ENCODE measurements around the gene TNIP2. TPM values are rescaled to one million over a fixed set of nuclear protein-coding genes. Genes with fewer than 3 reads are reported as not detected.

Gene TNIP2, protein sequence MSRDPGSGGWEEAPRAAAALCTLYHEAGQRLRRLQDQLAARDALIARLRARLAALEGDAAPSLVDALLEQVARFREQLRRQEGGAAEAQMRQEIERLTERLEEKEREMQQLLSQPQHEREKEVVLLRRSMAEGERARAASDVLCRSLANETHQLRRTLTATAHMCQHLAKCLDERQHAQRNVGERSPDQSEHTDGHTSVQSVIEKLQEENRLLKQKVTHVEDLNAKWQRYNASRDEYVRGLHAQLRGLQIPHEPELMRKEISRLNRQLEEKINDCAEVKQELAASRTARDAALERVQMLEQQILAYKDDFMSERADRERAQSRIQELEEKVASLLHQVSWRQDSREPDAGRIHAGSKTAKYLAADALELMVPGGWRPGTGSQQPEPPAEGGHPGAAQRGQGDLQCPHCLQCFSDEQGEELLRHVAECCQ
- 47.1 TPM for polyA plus RNA-seq (2012; ENCODE audit: insufficient read depth, insufficient read length, low read depth)

DNA sequence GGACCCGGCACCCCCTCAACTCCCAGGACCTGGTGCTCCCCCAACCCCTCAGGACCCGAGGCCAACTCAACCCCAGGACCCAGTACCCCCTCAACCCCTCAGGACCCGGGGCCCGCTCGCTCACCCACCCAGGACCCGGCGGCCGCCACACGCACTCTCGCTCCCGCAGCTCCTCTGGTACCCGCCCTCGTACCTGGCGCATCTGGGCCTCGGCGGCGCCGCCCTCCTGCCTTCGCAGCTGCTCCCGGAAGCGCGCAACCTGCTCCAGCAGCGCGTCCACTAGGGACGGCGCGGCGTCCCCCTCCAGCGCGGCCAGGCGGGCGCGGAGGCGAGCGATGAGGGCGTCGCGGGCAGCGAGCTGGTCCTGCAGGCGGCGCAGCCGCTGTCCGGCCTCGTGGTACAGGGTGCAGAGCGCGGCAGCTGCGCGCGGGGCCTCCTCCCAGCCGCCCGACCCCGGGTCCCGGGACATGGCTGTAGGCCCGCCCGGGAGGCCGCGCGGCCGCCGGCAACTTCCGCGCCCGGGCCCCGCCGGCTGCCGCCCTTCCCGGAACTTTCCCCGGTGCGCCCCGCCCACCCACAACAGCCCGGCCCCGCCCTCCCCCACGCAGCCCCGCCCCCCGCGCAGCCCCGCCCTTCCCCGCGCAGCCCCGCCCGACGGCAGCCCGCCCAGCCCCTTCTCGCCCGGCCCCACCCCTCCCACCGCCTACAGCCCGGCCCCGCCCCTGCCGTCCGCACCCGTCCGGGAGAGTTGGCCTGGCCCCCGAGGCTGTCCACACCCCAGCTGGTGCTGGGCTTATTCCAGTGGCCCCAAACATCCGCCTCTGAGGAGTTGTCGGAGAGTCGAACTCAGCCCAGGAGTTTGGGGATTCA lies at the start of gene TNIP2:
Gene TNIP2 (minus strand): TSS at position 516 of the 870 bp plus-strand sequence. CDS start 47 bp downstream, at position 469.
- Histone ChIP-seq H3K4me3 (ENCODE audit: low read depth, low read length) (peak within 1 kb of the TSS; percentile 74), H3K27me3 (no peaks in the 10 kb centered on the region), H3K9me3 (no peaks in the 10 kb centered on the region), H3K36me3 (no peaks in the 10 kb centered on the region), H3K4me1 (peaks cover 5% of the 10 kb centered on the region)
- peak; percentile 86 for DNase-seq
- TF ChIP-seq, protein P1, sequence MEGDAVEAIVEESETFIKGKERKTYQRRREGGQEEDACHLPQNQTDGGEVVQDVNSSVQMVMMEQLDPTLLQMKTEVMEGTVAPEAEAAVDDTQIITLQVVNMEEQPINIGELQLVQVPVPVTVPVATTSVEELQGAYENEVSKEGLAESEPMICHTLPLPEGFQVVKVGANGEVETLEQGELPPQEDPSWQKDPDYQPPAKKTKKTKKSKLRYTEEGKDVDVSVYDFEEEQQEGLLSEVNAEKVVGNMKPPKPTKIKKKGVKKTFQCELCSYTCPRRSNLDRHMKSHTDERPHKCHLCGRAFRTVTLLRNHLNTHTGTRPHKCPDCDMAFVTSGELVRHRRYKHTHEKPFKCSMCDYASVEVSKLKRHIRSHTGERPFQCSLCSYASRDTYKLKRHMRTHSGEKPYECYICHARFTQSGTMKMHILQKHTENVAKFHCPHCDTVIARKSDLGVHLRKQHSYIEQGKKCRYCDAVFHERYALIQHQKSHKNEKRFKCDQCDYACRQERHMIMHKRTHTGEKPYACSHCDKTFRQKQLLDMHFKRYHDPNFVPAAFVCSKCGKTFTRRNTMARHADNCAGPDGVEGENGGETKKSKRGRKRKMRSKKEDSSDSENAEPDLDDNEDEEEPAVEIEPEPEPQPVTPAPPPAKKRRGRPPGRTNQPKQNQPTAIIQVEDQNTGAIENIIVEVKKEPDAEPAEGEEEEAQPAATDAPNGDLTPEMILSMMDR (IDR thresholded peaks at IDR 0.05; ENCODE audit: low read depth, low read length): 0 out of 2 replicates have a peak, but pooled peaks have one; percentile 22

DNA sequence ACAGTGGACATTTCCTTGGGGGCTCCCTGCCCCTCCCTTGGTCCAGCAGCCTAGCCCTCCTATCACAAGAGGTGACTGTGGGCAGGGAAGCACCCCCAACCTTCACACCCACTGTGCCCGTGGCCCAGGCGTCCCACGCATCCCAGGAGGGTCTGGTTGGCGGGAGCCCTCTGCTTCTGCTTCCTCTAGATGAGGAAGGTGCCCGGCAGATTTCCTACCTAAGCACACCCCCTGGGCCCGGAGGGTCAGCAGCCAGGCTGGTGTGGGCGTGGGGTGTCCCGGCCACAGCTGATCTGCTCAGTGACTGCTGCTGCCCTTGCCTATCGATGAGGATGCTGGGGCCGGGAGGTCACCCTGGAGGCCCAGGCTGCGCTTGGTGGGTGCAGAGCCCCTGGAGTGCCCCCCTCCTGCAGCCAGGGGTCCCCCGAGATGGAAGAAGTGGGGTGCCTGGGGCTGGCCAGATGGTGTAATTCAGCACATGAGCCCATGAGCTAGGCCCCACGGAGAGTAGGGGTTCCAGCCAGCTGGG lies 48.9 kb upstream of the TNIP2 start:
- Histone ChIP-seq H3K36me3 (no peaks in the 10 kb centered on the region), H3K4me1 (peaks cover 14% of the 10 kb centered on the region), H3K27me3 (no peaks in the 10 kb centered on the region), H3K9me3 (no peaks in the 10 kb centered on the region), H3K4me3 (ENCODE audit: low read depth, low read length) (no peak overlapping the region)
- TF ChIP-seq, protein P1 (IDR thresholded peaks at IDR 0.05; ENCODE audit: low read depth, low read length): no peak
- no peak for DNase-seq

DNA sequence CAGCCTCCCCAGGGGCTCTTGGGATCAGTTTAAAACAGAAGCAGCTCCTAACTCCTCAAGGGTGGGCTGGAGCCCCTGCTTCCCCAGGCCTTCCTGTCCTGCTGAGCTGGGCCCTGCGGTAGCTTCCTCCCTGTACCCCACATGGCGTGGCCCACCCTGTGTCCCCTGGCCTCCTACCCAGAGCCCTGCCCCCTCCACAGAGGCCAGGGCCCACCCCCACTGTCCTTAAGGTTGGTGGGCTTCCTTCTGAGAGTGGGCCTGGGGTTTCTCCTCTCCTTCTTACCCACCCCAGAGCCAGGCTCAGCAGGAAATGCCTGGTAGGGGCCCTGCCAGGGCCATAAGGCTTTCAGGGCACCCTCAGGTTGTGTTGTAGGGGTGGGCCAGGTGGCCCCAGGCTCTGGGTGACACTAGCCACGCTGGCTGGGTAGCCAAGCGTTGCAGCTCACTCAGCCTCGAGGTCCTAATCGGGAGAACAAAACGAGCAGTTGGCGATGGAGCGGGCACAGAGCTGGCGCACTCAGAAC lies 48.4 kb upstream of the TNIP2 start:
- no peak for DNase-seq
- no peaks in the 10 kb centered on the region for H3K36me3 ChIP-seq
- TF ChIP-seq, protein P1 (IDR thresholded peaks at IDR 0.05; ENCODE audit: low read depth, low read length): no peak
- H3K4me3 ChIP-seq (ENCODE audit: low read depth, low read length): no peak overlapping the region
- no peaks in the 10 kb centered on the region for H3K27me3 ChIP-seq
- no peaks in the 10 kb centered on the region for H3K9me3 ChIP-seq
- peaks cover 17% of the 10 kb centered on the region for H3K4me1 ChIP-seq

DNA sequence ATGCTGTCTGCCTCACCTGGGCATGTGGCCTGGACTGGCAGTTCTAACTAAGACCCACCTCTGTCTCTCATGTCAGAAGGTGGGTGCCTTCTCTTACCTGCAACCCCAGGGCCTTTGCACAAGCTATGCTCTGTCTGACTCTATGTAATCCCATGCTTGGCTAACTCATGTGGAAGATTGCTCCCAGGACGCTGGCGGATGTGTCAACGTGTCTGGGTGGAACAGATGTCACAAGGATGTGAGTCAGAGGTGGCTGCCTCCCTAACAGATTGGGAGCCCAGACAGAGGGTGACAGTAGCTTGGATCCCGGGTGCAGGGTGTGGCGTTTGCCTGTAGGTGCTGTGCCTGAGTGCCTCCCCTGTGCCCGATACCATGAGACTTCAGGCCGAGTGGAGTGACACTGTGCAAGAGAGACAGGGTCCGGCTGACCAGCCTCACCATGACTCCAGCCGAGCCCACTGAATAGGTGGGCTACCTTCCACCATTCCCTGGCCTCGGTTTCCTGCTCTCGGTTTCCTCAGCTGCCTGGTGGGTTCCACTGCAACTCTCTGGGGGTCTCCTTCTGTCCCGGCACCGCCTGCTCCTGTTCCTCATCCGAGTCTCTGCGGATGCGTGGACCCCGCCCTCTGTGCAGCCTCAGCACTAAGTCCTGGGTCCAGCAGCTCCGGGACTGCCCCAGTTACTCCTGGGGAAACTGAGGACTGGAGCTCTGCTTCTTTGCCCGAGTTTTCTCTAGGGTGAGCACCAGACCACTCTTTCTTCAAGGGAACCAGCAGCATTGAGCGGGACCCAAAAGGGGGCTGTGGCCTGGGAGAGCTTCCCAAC lies 47.7 kb upstream of the TNIP2 start:
- DNase-seq: peak; percentile 23
- Histone ChIP-seq H3K9me3 (no peaks in the 10 kb centered on the region), H3K4me1 (peaks cover 20% of the 10 kb centered on the region), H3K4me3 (ENCODE audit: low read depth, low read length) (no peak overlapping the region), H3K27me3 (no peaks in the 10 kb centered on the region), H3K36me3 (no peaks in the 10 kb centered on the region)
- TF ChIP-seq, protein P1 (IDR thresholded peaks at IDR 0.05; ENCODE audit: low read depth, low read length): no peak

All from BE2C (cell line).